ENCODE results near the gene DNTT.

DNA sequence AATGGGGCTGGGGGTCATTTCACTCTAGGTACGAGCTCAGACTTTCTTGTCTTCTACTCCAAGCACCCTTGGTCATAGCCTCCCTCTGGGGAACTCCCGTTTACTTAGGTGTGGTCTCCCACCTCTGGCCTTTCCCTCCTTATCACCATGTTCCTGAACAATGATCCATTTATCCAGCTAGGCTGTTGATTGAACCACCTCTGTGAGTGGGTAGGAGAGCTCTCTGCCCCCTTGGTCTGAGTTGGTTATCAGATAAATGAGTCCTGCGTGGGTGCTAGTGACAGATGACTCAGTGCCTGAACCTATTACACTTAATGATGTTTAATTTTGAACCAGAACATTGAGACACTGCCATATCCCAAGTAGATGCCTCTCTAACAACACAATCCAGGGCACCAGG lies 42.3 kb upstream of the DNTT start:
- TF ChIP-seq POLR2A (IDR thresholded peaks at IDR 0.05; ENCODE audit: low read length) (no peak), GATA1 (IDR thresholded peaks at IDR 0.05; ENCODE audit: low read depth, low read length) (no peak)
